ENCODE results near the gene ST3GAL2. TPM values are rescaled to one million over a fixed set of nuclear protein-coding genes. Genes with fewer than 3 reads are reported as not detected.

The ST3GAL2 gene
- total and polyA plus RNA-seq, 10 of the 15 experiments (the other 5 are each of a cell fraction or from before 2014, with no cell fraction given): 0.95 to 61.7 (median 25.9) TPM

- Histone ChIP-seq H3K79me2 (ENCODE audit: control insufficient read depth, insufficient read depth, low read length) (peaks cover 9% of the 10 kb centered on the region), H3K36me3 (ENCODE audit: control insufficient read depth in 2 of 2, insufficient read depth in 2 of 2, low read length in 1 of 2) (no peaks in the 10 kb centered on the region; a peak in 1 of 4 replicates), H3K27me3 (replicated peaks in 1 of 2; ENCODE audit: control insufficient read depth in 2 of 2, insufficient read depth in 2 of 2, low read length in 1 of 2) (no peaks in the 10 kb centered on the region), H3K4me1 (ENCODE audit: control insufficient read depth, insufficient read depth, low read length) (peaks cover 4% of the 10 kb centered on the region; the same call in 1 of the 2 replicates), H4K20me1 (ENCODE audit: control insufficient read depth, insufficient read depth) (no peaks in the 10 kb centered on the region), H3K4me2 (ENCODE audit: control insufficient read depth, insufficient read depth) (no peak overlapping the region), H3K9ac (ENCODE audit: control insufficient read depth, insufficient read depth, low read length) (no peak overlapping the region), H3K27ac (ENCODE audit: control insufficient read depth, insufficient read depth) (no peak overlapping the region), H3K4me3 (no peak overlapping the region), H3K9me3 (replicated peaks; ENCODE audit: control insufficient read depth, insufficient read depth, low read length) (no peaks in the 10 kb centered on the region), H2AFZ (ENCODE audit: control insufficient read depth, low read depth, low read length) (no peak overlapping the region)
- no TSS peak for BruUV-seq (replicated peaks)
- CTCF ChIA-PET: no interaction called here
- DNase-seq (ENCODE audit: low read depth, low spot score) (no peak), FAIRE-seq (no peak), ATAC-seq (no peak)
- RAD21 ChIA-PET (ENCODE audit: unreplicated experiment): no interaction called here
- intact Hi-C loops (cut with micrococcal nuclease; ENCODE audit: unreplicated experiment): no loop called here
- in situ Hi-C loops (cut with MboI): no loop called here
- POLR2A ChIA-PET: no interaction called here
- WGBS (ENCODE audit: insufficient coverage, insufficient replicate concordance, low lambda C conversion rate, missing lambda C conversion rate): 69% methylated on average over 4 of the region's 4 CpGs
- SMC1A ChIA-PET (ENCODE audit: uncharacterized antibody, unreplicated experiment): no interaction called here
- TF ChIP-seq SMAD1 (IDR thresholded peaks at IDR 0.05; ENCODE audit: low read depth, partially characterized antibody) (no peak), ATF2 (IDR thresholded peaks at IDR 0.05; ENCODE audit: low read length) (no peak), FOXM1 (IDR thresholded peaks at IDR 0.05; ENCODE audit: low read depth, low read length) (no peak), CEBPZ (IDR thresholded peaks at IDR 0.05; ENCODE audit: low read depth, low read length) (no peak), REST (IDR thresholded peaks at IDR 0.05; ENCODE audit: low read depth, low read length) (no peak), EZH2 (IDR thresholded peaks at IDR 0.05; ENCODE audit: borderline replicate concordance, control insufficient read depth, low read depth, low read length) (no peak), SUZ12 (IDR thresholded peaks at IDR 0.05; ENCODE audit: unreplicated experiment) (no peak), YBX1 (IDR thresholded peaks at IDR 0.05) (no peak), SUPT20H (IDR thresholded peaks at IDR 0.05; ENCODE audit: borderline replicate concordance, control insufficient read depth, low read depth, low read length) (no peak), E4F1 (IDR thresholded peaks at IDR 0.05; ENCODE audit: borderline replicate concordance, partially characterized antibody) (no peak), NKRF (conservative IDR thresholded peaks at IDR 0.05) (no peak)
Observed at GRCh38 chr16:70341600-70341999, 97.3 kb downstream of the ST3GAL2 start.

Measured in GM12878 (cell line).